ENCODE measurements around the gene VWA5B2.
A peak's percentile ranks its signal among the peaks of the same experiment; 100 is the strongest.

VWA5B2 gene

DNA sequence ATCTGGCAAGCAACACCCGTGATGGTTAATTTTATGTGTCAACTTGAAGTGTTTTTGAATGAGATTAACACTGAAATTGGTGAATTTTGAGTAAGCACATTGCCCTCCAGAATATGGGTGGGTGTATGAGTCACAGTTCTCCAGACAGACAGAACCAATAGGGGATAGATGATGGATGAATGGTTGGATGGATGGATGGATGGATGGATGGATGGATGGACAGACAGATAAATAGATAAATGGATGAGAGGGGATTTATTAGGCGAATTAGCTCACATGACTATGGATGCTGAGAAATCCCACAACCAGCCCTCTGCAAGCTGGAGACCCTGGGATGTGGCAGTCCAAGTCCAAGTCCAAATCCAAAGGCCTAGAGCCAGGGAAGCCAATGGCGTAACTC is 5.4 kb upstream of the VWA5B2 start:
- DNase-seq (ENCODE audit: low spot score): no peak

GRCh38 chr3:184227481-184227935 is 1.9 kb upstream of the VWA5B2 start:
- DNase-seq (ENCODE audit: low spot score): peak; percentile 84

DNA sequence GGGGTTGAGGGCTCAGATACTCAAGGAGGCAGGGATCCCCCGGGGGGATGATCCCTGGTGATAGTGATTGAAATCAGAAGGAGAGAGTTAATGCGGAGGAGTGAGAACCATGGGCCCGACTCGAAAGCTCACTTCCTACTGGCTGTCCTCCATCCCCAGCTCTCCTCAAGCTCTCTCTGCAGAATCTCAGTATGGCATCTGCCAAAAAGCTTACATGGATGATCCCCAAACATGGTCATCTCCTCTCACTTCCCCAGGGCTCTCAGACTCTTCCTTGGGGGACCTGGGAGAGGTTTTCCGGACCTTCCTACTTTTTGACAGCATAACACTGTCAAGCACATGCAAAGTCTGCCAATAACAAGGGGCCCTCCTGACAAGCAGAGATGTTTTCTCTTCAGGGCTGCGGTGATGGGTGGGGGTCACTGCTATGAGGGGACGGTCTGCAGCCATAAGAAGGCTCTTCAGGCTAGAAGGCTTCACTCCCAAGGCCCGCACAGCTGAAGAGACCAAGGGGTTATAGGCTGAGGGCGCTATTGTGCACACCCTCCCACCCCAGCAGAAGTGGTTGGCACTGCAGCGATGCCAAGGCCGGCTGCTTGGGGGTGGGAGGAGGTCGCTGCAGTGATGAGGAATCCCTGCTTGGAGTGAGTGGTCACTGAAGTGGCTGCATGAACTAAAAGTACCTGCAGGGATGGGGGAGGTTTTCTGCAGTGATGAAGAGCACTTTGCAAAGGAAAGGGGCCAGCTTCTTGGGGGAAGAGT is 828 bp upstream of the VWA5B2 start:
- no peak for DNase-seq (ENCODE audit: low spot score)

- DNase-seq (ENCODE audit: low spot score): peak; percentile 63
These were observed 757 bp downstream of the VWA5B2 start for GRCh38 chr3:184230081-184230602.

- DNase-seq (ENCODE audit: low spot score): no peak
These were observed 1.5 kb downstream of the VWA5B2 start for GRCh38 chr3:184230603-184231528.

GRCh38 chr3:184231671-184232070 is 2.3 kb downstream of the VWA5B2 start:
- DNase-seq (ENCODE audit: low spot score): no peak

DNA sequence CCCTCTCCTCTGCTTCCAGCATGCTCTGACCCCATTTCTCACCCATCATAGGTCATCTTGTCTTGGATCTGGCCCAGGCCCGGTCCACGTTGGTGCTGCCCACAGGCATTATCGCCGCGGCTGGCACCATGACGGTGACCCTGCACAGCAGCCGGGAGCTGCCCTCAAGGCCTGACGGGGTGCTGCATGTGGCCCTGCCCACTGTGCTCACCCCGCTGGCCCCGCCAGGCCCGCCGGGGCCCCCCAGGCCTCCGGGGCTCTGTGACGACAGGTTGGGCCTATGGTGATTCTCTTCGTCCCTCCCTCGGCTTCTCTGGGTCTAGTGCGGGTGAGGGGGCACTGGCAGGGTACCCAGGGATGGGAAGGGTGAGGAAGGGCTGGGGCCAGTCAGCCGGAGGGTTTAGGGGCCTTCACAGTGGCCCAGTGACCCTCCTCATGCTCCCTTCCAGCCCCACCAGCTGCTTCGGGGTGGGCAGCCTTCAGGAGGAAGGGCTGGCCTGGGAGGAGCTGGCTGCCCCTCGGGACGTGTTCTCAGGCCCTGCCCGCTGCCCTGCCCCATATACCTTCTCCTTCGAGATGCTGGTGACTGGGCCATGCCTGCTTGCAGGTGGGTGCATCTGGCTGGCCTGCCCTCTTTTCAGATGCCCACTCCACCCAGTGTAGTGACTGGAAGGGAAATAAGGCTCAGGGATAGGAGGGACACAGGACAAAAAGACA is 3.9 kb downstream of the VWA5B2 start:
- no peak for DNase-seq (ENCODE audit: low spot score)

DNA sequence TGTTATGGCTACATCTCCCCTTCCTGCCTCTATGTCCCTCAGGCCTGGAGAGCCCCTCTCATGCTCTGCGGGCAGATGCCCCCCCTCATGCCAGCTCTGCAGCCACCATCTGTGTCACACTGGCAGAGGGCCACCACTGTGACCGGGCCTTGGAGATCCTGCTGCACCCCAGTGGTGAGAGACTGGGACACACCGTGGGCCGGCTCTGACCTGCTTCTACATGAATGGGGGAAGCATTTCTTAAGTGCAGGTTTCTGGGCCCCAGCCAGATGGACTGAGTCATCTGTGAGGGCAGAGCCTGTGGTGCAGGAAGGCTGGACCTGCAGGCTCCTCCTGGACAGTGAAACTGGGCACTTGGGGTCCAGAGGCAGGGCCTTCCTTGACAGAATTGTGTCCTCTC is 4.8 kb downstream of the VWA5B2 start:
- no peak for DNase-seq (ENCODE audit: low spot score)

DNA sequence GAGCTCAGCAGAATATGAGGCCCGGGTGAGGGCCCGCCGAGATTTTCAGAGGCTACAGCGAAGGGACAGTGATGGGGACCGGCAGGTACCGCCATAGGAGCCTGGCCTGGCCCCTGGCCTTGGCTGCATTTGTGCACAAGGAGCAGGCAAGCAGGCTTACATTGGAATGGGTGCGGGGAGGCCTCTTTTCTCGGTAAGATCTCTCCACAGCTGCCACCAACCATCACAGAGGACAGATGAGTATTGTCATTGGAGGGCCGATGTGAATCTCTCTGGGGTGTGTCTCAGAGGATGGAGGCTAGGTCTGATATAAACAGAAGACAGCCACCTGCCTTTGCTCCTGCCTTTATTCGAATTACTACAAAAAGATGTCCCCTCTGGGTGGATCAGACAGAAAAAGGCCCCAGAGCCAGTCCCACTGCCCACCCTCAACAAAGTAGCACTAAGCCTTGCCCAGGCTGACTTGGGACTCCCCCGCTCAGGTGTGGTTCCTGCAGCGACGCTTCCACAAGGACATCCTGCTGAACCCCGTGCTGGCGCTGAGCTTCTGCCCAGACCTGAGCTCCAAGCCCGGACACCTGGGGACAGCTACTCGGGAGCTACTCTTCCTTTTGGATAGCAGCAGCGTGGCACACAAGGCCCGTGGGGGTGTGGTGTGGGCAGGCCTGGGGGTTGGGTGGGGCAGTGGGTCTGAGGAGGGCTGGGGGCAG is 5.4 kb downstream of the VWA5B2 start:
- no peak for DNase-seq (ENCODE audit: low spot score)

DNA sequence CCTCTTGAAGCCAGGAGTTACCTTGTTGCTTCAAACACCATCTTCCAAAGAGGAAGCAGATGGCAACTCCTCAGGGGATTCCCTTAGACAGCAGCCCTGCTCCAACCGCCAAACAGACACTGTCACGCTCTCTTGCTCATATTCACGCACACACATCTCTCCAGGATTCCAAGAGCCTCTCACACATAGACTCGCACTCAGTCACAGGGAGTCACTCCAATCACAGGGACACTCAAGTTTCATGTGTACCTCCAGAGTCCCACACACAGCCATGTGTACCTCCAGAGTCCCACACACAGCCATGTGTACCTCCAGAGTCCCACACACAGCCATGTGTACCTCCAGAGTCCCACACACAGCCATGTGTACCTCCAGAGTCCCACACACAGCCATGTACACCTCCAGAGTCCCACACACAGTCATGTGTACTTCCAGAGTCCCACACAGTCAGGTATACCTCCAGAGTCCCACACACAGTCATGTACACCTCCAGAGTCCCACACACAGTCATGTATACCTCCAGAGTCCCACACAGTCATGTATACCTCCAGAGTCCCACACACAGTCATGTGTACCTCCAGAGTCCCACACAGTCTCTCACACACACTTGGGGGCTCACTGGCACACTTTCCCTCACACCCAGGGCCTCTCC is 6.1 kb downstream of the VWA5B2 start:
- peak; percentile 73 for DNase-seq (ENCODE audit: low spot score)

DNA sequence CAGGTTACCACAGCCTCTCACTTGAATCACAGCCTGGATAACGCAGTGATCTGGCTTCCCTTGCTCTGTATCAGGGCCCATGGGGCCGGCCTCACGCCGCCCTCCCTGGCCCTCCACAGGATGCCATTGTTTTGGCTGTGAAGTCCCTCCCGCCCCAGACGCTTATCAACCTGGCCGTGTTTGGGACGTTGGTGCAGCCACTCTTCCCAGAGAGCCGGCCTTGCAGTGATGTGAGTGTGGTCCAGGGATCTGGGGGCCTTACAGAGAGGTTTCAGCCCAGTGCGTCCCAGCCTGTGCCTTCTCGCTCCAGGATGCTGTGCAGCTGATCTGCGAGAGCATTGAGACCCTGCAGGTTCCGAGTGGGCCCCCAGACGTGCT is 6.6 kb downstream of the VWA5B2 start:
- DNase-seq (ENCODE audit: low spot score): no peak

DNA sequence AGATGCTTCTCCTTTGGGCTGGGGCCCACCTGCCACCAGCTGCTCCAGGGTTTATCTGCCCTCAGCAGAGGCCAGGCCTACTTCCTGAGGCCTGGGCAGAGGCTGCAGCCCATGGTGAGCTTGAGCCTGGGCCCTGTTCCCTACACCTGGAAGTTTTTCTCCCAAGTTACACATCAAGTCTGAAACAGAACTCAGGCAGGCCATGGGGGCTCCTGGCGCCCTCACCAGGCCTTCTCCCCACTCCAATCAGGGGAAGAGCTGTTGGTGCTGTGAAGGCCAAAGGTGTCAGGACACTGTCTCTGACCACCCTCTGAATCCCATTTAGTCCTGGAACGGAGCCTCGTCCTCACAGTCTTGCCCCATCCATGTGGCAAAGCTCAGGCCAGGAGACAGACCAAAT is 7.3 kb downstream of the VWA5B2 start:
- DNase-seq (ENCODE audit: low spot score): no peak

GRCh38 chr3:184237211-184237610 is 7.8 kb downstream of the VWA5B2 start:
- DNase-seq (ENCODE audit: low spot score): no peak

GRCh38 chr3:184237807-184238206 is 8.4 kb downstream of the VWA5B2 start:
- no peak for DNase-seq (ENCODE audit: low spot score)

DNA sequence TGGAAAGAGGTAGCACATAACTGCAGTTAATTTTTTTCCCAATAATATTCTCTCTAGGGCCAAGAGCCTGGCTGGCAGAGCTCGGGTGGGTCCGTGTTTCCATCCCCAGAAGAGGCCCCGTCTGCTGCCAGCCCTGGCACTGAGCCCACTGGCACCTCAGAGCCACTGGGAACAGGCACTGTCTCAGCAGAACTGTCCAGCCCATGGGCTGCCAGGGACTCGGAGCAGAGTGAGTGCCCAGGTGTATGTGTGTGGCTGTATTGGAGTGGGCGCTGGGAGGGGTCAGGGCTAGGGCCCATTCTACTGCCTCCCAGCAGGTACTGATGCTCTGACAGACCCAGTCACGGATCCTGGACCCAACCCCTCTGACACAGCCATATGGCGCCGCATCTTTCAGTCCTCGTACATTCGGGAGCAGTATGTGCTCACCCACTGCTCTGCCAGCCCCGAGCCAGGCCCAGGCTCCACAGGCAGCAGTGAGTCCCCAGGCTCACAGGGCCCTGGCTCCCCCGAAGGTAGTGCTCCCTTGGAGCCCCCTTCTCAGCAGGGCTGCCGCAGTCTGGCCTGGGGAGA is 8.9 kb downstream of the VWA5B2 start:
- no peak for DNase-seq (ENCODE audit: low spot score)

- DNase-seq (ENCODE audit: low spot score): no peak
These were observed 9.8 kb downstream of the VWA5B2 start for GRCh38 chr3:184239221-184239620.

DNA sequence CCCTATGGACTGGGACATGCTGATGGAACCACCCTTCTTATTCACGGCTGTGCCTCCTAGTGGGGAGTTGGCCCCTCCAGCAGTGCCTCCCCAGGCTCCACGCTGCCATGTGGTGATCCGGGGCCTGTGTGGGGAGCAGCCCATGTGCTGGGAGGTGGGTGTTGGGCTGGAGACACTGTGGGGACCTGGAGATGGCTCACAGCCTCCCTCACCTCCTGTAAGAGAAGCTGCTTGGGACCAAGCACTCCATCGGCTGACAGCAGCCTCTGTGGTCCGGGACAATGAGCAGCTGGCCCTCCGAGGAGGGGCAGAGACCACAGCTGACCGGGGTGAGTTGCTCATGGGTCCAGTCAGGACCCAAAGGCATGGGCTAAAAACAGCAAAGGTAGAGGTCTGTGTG is 10.3 kb downstream of the VWA5B2 start:
- DNase-seq (ENCODE audit: low spot score): no peak

DNA sequence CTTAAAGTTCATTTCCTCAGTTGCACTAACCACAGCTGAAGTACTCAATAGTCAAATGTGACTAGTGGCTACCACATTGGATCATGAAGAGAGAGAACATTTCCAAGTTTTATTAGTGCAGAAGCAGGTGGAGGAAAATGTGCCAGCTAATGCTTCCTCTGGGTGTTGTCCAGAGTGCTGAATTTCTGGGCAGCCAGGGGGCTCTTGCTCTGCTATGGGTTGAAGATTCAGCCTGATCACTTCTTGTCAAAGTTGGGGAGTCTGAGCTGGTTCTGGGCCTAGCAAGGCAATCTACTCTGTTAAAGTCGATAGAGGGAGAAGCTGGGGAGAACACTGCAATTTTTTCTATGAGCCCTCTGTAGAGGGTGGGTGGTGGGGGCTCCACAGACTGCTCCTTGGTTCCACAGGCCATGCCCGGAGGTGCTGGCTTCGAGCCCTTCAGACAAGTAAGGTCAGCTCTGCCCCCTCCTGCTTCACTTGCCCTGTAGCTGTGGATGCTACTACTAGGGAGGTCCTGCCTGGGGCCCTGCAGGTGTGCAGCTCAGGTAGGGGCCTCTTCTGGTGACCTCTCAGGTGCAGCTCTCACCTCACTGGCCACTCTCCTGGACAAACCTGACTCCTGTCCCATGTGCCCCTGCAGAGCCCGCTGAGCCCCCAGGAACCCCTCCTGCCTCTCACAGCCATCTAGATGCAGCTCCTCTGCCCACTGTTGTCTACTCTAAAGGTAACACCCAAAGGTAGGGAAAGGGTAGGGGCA is 11.2 kb downstream of the VWA5B2 start:
- DNase-seq (ENCODE audit: low spot score): no peak

DNA sequence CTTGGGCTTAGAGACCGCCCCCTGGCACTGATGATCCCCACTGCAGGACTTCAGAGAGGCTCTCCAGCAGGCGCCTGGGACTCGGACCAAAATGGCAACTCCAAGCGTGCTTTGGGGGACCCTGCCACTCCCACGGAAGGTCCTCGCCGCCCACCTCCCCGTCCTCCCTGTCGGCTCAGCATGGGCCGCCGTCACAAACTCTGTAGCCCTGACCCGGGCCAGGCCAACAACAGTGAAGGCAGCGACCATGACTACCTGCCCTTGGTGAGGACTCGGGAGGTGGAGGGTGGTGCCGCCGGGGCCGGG is 11.7 kb downstream of the VWA5B2 start:
- no peak for DNase-seq (ENCODE audit: low spot score)
